GM10266 (cell line): ENCODE measurements around the gene FLRT2.

Source experiments
- DNase-seq: peaks from one replicate; pipeline ENCODE4 v3.0.0; 2012; ENCODE audit errors: extremely low spot score
- TF ChIP-seq, protein P1 (sequence below): IDR thresholded peaks from 2 replicates; pipeline ENCODE4 v1.5.1; 2012; ENCODE audit warnings: mild to moderate bottlenecking, low read depth; ENCODE audit not compliant: control insufficient read depth, insufficient read depth; ENCODE audit errors: missing control alignments

Gene FLRT2

DNA sequence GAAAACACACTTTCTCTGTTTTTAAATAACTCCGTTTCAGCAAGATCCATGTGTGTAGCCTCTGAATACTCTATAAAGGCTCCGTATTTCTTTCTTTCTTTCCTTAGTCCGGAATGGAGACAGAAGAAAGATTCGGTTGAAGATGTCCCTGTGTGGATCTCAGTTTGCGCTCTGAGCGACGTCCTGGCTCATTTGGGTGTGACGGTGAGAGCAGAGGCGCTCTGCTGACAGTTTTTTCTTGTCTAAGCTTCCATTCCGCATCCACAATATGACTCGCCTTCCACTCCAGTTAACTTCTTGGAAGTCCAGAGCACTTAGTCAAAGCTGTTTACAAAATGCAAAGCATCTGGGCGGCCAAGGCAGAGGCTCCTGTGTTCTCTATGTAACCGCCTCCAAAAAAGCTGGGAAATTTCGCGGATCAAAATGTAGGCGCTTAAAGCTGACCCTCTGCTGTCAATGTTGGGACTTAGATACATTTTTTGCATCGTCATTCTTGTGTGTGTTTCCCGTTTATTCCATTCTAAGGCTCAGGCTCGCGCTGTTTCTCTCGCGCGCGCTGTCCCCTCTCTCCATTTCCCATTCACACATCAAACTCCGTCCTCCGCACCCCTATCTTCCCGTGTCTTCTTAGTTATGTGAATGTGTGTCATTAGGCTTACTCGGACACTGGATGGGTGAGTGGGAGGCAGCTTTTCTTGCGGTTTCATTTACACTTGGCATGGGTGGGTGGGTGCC is 880 bp upstream of the FLRT2 start:
- no peak for DNase-seq
- TF ChIP-seq, protein P1, sequence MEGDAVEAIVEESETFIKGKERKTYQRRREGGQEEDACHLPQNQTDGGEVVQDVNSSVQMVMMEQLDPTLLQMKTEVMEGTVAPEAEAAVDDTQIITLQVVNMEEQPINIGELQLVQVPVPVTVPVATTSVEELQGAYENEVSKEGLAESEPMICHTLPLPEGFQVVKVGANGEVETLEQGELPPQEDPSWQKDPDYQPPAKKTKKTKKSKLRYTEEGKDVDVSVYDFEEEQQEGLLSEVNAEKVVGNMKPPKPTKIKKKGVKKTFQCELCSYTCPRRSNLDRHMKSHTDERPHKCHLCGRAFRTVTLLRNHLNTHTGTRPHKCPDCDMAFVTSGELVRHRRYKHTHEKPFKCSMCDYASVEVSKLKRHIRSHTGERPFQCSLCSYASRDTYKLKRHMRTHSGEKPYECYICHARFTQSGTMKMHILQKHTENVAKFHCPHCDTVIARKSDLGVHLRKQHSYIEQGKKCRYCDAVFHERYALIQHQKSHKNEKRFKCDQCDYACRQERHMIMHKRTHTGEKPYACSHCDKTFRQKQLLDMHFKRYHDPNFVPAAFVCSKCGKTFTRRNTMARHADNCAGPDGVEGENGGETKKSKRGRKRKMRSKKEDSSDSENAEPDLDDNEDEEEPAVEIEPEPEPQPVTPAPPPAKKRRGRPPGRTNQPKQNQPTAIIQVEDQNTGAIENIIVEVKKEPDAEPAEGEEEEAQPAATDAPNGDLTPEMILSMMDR, result no peak

DNA sequence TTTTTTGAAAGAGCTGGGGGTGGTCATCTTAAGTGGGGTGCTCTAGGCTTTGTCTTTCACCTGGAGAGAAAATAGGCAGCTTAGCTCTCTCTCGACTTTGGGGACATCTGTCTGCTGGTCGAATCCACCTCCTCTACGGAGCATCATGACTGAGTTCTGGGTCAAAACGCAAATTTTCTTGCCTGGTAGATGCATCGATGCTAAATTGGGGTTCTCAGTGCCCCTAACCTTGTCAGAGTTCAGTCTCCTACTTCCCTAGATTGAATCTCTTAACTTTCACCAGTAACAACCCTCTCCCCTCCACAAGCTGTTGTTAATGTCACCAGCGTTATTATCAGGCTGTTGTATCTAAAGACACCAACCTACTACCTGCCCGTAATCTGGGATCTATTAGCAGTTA is 682 bp downstream of the FLRT2 start:
- no peak for DNase-seq
- TF ChIP-seq, protein P1, result no peak

DNA sequence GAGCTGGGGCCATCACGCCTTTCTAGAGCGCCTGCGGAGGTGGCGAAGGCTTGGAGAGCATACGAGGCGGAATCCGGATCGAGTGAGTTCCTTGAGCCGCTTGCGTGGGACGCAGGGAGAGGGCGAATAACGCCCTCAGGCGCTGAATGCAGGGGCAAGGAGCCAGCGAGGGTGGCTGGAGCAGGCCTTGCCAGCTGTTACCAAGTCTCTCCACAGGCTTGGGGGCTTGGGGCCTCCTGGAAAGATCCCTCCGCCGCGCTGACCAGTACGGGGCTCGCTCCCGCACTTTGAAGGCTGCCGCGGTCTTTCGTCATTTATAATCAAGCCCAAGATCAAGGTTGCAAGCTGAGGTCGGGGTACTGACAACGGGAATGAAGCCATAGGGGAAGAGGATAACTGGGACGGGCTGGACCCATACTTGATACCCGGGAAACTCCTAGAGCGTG is 1.2 kb downstream of the FLRT2 start:
- no peak for DNase-seq
- TF ChIP-seq, protein P1, result no peak

DNA sequence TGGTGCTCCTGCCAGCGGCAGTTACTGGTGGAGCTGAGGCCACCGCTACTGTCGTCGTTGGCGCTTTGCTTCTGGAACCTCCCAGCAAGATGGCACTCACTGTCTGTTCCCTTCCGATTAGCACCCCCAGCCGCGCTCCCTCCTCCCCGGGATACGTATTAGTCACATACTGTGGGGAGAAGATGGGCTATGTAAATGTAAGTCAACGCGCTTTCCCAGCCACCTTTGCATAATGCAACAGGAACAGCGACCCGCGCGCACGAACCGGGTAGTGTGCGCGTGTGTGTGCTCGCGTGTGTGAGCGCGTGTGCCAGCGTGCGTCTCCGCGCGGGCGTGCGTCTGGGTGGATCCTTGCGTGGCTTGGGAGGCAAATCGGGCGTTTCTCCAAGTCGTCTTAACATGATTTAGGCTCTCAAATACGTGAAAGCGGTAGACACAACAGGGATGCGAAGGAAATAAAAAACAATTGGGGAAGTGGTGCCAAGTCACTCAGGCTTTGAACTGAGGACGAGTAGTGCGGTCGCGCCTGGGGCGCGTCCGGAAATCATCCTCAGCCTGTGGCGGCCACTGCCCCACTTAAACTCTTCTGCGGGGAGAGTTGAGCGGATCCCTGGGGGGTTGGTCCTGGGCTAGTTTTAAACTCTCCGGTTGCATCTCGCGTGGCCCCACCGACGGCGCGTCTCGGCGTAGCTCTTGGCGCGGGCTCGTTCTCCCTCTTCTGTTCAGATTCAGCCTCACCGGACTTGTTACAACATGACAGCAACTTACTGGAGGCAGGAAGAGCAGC is 1.8 kb downstream of the FLRT2 start:
- TF ChIP-seq, protein P1, result no peak
- no peak for DNase-seq

DNA sequence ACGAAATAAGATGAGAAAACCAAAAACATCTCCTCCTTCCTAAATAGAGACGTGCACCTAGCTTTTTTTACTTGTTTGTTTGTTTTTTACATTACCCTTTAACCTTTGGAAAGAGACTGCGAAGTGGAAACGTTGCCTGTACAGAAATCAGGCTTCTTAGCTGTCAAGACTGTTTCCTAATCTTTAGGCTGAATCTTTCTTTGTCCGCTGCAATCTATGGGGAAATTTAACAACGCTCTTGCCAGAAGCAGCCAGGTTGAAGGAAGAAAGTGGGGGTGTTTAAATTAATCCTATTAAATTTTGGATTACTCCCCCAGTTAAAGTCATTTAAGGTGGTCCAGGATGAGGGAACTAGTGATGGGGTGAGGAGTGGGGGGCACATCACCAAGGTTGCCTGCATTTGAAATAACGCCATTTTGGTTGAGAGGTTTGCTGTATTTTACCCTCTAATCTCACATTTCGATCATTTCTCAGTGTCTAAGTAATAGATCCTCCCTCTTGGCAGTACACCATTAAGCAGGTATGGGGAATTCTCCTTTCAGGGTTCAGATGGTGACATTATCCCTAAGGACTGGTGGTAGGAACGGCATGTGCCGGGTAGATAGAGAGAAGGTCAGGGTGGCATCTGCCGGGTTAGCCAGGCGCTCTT is 2.6 kb downstream of the FLRT2 start:
- TF ChIP-seq, protein P1, result no peak
- DNase-seq, result no peak

DNA sequence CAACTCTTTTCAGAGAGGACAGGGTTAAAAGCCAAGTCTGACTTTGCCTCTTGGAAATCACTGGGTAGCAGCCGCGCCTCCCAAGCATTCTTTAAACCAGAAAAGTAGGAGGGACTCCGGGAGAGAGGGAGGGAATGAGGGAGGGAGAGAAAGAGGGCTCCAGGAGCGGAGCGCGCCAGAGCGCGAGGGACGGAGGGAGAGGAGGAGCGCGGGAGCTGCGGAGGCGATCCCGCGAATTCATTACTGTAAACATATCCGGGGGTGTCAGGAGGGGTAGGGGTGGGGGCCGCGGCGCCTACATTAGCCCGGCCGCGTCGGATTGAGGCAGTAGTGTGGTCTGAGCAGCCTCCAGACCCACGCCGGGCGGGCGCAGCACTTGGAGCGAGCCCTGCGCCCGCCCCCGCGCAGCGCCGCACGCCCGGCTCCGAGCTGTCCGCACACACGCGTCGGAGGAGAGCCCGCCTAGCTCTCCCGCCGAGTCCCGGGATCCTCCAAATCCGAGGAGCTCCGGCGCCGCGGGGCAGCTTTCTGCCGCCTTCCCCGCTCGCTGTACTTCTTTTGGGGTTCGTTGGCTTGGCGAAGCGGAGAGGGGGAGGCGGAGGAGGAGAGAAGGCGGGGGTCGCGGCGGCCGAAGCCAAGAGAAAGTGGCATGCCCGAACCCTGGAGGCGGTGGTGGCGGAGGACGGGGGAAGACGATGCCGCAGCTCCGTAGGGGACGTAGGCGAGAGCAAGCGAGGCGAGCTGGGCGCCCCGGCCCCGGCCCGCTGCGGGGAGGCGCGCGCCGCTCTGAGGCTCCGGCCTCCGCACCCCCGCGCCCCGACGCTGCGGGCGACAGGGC is 3.3 kb downstream of the FLRT2 start:
- DNase-seq, result peak; percentile 4
- TF ChIP-seq, protein P1, result no peak
